D721Med (cell line): Measurements from ENCODE around the gene AFAP1L1.

ENCODE experiments used
- DNase-seq: peaks from one replicate; pipeline ENCODE4 v3.0.0; 2011; ENCODE audit warnings: low spot score; ENCODE audit not compliant: insufficient read length
- FAIRE-seq: peaks from 2 replicates; lab custom pipeline; 2011; peaks lifted over from hg19 to GRCh38; lab: Jason Lieb, UNC
- TF ChIP-seq, protein P1 (sequence below): IDR thresholded peaks from 2 replicates; pipeline ENCODE4 v1.5.1; 2012; ENCODE audit warnings: mild to moderate bottlenecking, control low read depth; ENCODE audit not compliant: insufficient read depth; ENCODE audit errors: missing control alignments

AFAP1L1 gene

DNA sequence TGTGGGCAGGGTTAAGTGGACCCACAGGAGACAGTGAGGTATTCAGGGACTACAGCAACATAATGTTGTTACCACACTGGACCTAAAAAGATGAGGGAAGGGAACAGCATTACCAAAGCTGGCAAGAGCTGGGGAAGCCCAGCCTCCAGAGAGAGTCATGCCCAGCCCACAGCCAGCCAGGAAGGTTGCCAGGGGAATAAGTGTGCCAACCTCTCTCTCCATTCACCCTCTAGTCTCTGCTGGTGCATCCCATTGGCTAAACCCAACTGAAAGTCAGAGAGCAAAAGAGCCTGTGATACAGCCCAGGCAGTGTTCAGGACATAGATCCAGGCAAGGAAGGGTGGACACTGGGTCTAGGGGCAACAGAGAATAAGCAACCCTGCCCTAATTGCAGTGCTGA, 35.8 kb upstream of the AFAP1L1 start:
- FAIRE-seq (no peak), DNase-seq (no peak)
- TF ChIP-seq, protein P1, sequence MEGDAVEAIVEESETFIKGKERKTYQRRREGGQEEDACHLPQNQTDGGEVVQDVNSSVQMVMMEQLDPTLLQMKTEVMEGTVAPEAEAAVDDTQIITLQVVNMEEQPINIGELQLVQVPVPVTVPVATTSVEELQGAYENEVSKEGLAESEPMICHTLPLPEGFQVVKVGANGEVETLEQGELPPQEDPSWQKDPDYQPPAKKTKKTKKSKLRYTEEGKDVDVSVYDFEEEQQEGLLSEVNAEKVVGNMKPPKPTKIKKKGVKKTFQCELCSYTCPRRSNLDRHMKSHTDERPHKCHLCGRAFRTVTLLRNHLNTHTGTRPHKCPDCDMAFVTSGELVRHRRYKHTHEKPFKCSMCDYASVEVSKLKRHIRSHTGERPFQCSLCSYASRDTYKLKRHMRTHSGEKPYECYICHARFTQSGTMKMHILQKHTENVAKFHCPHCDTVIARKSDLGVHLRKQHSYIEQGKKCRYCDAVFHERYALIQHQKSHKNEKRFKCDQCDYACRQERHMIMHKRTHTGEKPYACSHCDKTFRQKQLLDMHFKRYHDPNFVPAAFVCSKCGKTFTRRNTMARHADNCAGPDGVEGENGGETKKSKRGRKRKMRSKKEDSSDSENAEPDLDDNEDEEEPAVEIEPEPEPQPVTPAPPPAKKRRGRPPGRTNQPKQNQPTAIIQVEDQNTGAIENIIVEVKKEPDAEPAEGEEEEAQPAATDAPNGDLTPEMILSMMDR: no peak

DNA sequence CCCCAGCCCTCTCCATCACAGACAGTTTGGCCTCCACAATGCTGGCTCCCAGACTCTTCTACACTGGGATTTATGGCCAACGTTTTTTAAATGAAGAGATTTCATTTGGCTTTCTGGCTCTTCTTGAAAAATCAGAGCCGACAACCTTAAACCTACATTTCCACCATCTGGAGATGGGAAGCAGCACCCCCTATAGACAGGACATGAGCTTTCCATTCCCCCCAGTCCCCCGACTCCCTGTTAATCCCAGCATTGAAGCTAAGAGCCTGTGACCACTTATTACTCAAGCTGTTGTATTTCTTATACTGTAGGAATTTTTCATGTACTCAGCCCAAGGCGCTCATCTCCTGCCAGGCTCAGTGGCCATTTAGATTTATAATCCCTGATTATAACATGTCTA, 34.0 kb upstream of the AFAP1L1 start:
- DNase-seq (no peak), FAIRE-seq (no peak)
- TF ChIP-seq, protein P1: no peak

DNA sequence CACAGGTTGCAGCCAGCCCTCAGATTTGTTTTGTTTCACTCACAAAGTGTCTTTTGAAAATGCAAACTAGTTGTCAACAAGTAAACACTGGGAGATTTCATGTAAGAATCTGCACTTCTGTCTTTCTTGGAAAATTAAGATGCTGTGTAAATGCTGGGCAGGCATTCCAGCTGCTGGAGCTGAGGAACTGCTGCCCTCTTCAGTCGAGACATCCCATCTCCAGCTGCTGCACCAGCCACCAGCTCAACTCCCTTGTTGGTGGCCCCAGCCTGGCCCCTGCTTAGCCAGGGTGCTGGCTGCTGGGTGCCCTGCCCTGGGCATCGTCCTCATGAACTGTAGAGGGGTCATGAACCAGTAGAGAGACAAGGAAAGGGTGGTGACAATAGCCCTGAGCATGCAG, 33.1 kb upstream of the AFAP1L1 start:
- TF ChIP-seq, protein P1: no peak
- FAIRE-seq: no peak
- no peak for DNase-seq

DNA sequence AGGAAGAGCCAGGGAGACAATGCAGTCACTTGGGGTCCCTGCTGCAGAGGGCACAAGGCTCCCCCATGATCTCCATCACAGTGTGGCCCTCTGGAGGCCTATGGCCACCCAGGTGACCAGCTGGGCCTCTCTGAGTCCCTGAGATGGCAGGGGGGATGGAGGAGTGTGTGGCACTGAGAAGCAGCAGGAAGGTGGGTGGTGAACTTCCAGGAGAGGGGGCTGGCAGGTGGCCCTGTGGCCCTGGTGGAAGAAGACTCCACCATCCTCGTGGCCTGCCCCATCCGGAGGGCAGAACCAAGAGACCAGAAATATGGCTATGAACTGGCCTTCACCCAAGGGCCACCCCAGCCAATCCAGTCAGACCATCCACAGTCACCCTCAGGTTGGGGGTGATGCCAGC, 31.7 kb upstream of the AFAP1L1 start:
- TF ChIP-seq, protein P1: no peak
- DNase-seq (no peak), FAIRE-seq (no peak)

DNA sequence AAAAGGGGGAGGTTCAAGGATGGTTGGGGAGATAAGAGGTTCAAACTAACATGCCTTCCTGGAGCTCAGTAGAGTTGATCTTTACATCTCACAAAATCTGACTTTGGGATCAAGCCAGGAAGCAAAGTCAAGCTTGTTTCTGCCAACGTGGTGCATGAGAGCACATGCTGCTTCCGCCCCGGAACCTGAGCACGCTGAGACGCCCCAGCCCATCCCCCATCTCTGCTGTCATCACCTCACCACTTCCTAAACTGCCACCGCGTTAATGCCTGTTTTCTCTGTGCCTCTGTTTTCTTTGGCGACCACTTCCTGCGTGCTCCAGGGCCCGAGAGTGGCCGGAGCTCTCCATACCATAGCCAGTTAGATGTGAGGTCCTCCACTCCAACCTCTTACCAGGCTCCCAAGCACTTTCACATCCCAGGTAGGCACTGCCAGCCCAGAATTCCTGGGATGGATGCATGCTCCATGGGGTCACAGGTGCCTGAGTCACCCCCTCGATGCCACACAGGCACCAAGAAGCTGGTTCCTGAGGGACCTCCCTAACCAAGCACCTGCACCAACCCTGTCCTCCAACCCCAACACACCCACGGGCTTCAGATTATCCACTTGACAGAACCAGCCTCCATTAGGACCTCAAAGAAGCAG, 31.2 kb upstream of the AFAP1L1 start:
- FAIRE-seq: no peak
- no peak for DNase-seq
- TF ChIP-seq, protein P1: no peak

DNA sequence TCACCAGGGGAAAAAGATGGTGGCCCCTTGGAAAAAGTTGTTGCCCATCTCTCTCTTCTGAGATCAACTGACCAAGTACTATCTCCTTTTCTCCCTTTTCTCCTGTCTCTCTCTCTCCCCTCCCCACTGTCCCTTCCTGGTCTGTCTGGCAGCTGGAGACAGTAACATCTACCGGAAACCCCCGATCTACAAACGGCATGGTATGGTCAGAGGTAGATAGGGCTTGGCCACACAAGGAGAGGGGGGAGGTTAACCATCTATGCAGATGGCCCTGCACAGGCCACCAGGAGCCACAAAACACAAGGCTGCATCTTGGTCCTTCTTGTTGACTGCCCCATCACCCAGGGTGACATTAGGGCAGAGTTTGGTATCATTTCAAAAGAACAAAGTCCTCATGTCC, 29.3 kb upstream of the AFAP1L1 start:
- no peak for DNase-seq
- no peak for FAIRE-seq
- TF ChIP-seq, protein P1: no peak

DNA sequence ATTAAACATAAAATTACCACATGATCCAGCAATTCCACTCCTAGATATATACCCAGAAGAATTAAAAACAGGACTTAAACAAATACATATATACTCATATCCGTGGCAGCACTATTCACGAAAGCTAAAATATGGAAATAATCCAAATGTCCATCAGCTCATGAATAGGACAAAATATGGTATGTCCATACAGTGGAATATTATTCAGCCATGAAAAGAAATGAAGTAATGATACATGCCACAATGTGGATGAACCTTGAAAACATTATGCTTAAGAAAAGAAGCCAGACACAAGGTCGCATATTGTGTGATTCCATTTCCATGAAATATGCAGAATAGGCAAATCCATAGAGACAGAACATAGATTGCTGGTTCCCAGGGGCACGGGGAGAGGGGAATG, 24.8 kb upstream of the AFAP1L1 start:
- no peak for DNase-seq
- no peak for FAIRE-seq
- TF ChIP-seq, protein P1: no peak
